ENCODE measurements around the gene KDM2A. TPM values are rescaled to one million over a fixed set of nuclear protein-coding genes. Genes with fewer than 3 reads are reported as not detected.

Gene KDM2A
- polyA plus RNA-seq, 1 donor, result 58.5 TPM

DNA sequence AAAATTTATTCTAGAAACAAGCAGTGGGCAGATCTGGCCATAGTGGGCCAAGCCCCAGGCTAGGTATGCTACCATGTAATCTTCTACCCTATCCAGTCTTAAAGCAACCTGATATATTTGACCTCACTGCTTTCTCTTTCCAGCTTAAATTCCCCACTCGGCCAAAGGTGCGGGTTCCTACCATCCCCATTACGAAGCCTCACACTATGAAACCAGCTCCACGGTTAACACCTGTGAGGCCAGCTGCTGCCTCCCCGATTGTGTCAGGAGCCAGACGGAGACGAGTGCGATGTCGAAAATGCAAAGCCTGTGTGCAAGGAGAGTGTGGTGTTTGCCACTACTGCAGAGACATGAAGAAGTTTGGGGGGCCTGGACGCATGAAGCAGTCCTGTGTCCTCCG is 126.0 kb downstream of the KDM2A start:
- Histone ChIP-seq H3K4me1 (ENCODE audit: control insufficient read depth, insufficient read depth, low read length) (peaks cover 16% of the 10 kb centered on the region), H3K9me3 (ENCODE audit: control insufficient read depth, low read depth, low read length) (no peaks in the 10 kb centered on the region), H3K27ac (ENCODE audit: low read length) (no peak overlapping the region), H3K4me3 (ENCODE audit: low read length) (no peak overlapping the region), H3K27me3 (ENCODE audit: control insufficient read depth, insufficient read depth, low read length) (no peaks in the 10 kb centered on the region), H3K36me3 (ENCODE audit: control insufficient read depth, insufficient read depth, low read length) (peaks cover 64% of the 10 kb centered on the region)
- no peak for DNase-seq
- 100% methylated on average over 5 of the region's 11 CpGs for WGBS (ENCODE audit: insufficient coverage, low lambda C conversion rate)

DNA sequence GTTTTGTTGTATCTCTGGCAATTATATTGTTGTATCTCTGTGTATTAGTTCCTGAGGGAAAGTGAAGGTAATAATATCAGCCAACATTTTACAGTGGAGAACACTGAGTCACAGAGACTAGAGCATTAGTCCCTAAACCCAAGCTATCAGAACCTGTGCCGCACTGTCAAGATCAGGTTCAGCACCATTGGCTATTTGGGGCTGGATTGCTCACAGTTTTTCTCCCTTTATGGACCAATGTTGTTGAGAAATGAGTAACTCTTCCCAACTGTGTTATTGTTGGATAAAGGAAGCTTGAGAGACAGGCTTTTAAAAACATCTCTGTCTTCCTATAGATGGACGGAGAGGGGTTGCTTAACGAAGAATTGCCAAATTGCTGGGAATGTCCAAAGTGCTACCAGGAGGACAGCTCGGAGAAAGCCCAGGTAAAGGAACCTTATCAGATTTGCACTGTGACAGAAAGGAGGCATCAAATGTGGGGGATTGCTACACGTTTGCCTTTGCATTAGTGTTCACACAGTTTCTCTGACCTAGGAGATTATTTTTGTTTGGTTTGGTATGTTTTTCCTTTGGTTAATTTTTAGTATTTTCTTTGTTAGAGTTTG is 129.0 kb downstream of the KDM2A start:
- Histone ChIP-seq H3K27me3 (ENCODE audit: control insufficient read depth, insufficient read depth, low read length) (no peaks in the 10 kb centered on the region), H3K4me1 (ENCODE audit: control insufficient read depth, insufficient read depth, low read length) (no peaks in the 10 kb centered on the region), H3K9me3 (ENCODE audit: control insufficient read depth, low read depth, low read length) (no peaks in the 10 kb centered on the region), H3K27ac (ENCODE audit: low read length) (no peak overlapping the region), H3K36me3 (ENCODE audit: control insufficient read depth, insufficient read depth, low read length) (peaks cover 89% of the 10 kb centered on the region), H3K4me3 (ENCODE audit: low read length) (no peak overlapping the region)
- DNase-seq, result no peak
- WGBS (ENCODE audit: insufficient coverage, low lambda C conversion rate), result 80% methylated on average over 2 of the region's 5 CpGs

- Histone ChIP-seq H3K36me3 (ENCODE audit: control insufficient read depth, insufficient read depth, low read length) (peaks cover 92% of the 10 kb centered on the region), H3K4me1 (ENCODE audit: control insufficient read depth, insufficient read depth, low read length) (no peaks in the 10 kb centered on the region), H3K27me3 (ENCODE audit: control insufficient read depth, insufficient read depth, low read length) (no peaks in the 10 kb centered on the region), H3K9me3 (ENCODE audit: control insufficient read depth, low read depth, low read length) (no peaks in the 10 kb centered on the region), H3K27ac (ENCODE audit: low read length) (no peak overlapping the region), H3K4me3 (ENCODE audit: low read length) (no peak overlapping the region)
- DNase-seq, result no peak
Observed at GRCh38 chr11:67248653-67249052, 129.6 kb downstream of the KDM2A start.

GRCh38 chr11:67250059-67251043 is 131.3 kb downstream of the KDM2A start:
- Histone ChIP-seq H3K36me3 (ENCODE audit: control insufficient read depth, insufficient read depth, low read length) (peaks cover 94% of the 10 kb centered on the region), H3K4me3 (ENCODE audit: low read length) (no peak overlapping the region), H3K27ac (ENCODE audit: low read length) (no peak overlapping the region), H3K27me3 (ENCODE audit: control insufficient read depth, insufficient read depth, low read length) (no peaks in the 10 kb centered on the region), H3K9me3 (ENCODE audit: control insufficient read depth, low read depth, low read length) (no peaks in the 10 kb centered on the region), H3K4me1 (ENCODE audit: control insufficient read depth, insufficient read depth, low read length) (no peaks in the 10 kb centered on the region)
- no peak for DNase-seq
- 90% methylated on average over 2 of the region's 37 CpGs for WGBS (ENCODE audit: insufficient coverage, low lambda C conversion rate)

DNA sequence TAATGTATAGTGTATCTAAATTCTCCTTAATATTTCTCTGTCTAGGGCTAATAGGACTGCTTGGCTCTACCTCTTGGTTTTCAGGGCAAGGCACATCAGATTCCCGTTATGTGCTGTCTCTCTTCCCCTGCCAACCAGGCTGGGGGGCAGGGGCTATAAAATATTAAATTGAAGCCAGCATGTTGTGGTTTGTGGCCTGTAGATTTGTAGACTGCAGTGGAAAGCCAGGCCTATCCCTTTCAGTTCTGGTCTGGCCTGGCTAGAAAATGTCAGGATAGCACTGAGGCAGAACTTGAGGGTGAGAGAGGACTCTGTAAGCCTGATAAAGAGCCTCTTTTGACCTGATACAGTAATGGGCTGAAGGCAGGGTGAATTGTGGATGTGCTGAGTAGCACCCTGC is 132.8 kb downstream of the KDM2A start:
- Histone ChIP-seq H3K27me3 (ENCODE audit: control insufficient read depth, insufficient read depth, low read length) (no peaks in the 10 kb centered on the region), H3K27ac (ENCODE audit: low read length) (no peak overlapping the region), H3K4me1 (ENCODE audit: control insufficient read depth, insufficient read depth, low read length) (no peaks in the 10 kb centered on the region), H3K9me3 (ENCODE audit: control insufficient read depth, low read depth, low read length) (no peaks in the 10 kb centered on the region), H3K4me3 (ENCODE audit: low read length) (no peak overlapping the region), H3K36me3 (ENCODE audit: control insufficient read depth, insufficient read depth, low read length) (peaks cover 97% of the 10 kb centered on the region)
- no peak for DNase-seq
- no CpG with 5 or more reads among the region's 1 CpG for WGBS (ENCODE audit: insufficient coverage, low lambda C conversion rate)

GRCh38 chr11:67252831-67253239 is 133.8 kb downstream of the KDM2A start:
- no peak for DNase-seq
- no peaks in the 10 kb centered on the region for H3K27me3 ChIP-seq (ENCODE audit: control insufficient read depth, insufficient read depth, low read length)
- no peak overlapping the region for H3K4me3 ChIP-seq (ENCODE audit: low read length)
- peaks cover 95% of the 10 kb centered on the region for H3K36me3 ChIP-seq (ENCODE audit: control insufficient read depth, insufficient read depth, low read length)
- no peak overlapping the region for H3K27ac ChIP-seq (ENCODE audit: low read length)
- H3K9me3 ChIP-seq (ENCODE audit: control insufficient read depth, low read depth, low read length), result no peaks in the 10 kb centered on the region
- no CpG with 5 or more reads among the region's 4 CpGs for WGBS (ENCODE audit: insufficient coverage, low lambda C conversion rate)
- no peaks in the 10 kb centered on the region for H3K4me1 ChIP-seq (ENCODE audit: control insufficient read depth, insufficient read depth, low read length)

- H3K27ac ChIP-seq (ENCODE audit: low read length), result no peak overlapping the region
- H3K27me3 ChIP-seq (ENCODE audit: control insufficient read depth, insufficient read depth, low read length), result no peaks in the 10 kb centered on the region
Observed at GRCh38 chr11:67253872-67254624, 135.0 kb downstream of the KDM2A start.

DNA sequence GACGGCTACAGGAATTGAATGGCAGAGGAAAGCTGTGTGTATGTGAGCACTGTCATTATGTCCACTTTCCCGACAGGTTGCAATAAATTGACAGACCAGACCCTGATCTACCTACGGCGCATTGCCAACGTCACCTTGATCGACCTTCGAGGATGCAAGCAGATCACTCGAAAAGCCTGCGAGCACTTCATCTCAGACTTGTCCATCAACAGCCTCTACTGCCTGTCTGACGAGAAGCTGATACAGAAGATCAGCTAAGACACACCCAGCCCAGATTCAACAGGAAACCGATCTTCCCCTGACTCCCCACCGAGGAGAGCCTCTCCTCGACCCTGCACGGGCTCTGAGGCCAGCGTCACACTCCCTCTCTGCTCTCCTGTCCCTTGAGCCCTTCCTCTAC is 135.7 kb downstream of the KDM2A start:
- no peaks in the 10 kb centered on the region for H3K27me3 ChIP-seq (ENCODE audit: control insufficient read depth, insufficient read depth, low read length)
- no peak overlapping the region for H3K27ac ChIP-seq (ENCODE audit: low read length)
- no peaks in the 10 kb centered on the region for H3K4me1 ChIP-seq (ENCODE audit: control insufficient read depth, insufficient read depth, low read length)
- peaks cover 79% of the 10 kb centered on the region for H3K36me3 ChIP-seq (ENCODE audit: control insufficient read depth, insufficient read depth, low read length)
- no peak overlapping the region for H3K4me3 ChIP-seq (ENCODE audit: low read length)
- WGBS (ENCODE audit: insufficient coverage, low lambda C conversion rate), result no CpG with 5 or more reads among the region's 15 CpGs
- DNase-seq, result no peak
- H3K9me3 ChIP-seq (ENCODE audit: control insufficient read depth, low read depth, low read length), result no peaks in the 10 kb centered on the region

More at GRCh38 chr11:67253872-67254624, 135.0 kb downstream of the KDM2A start:
- no peak for DNase-seq
- Histone ChIP-seq H3K4me1 (ENCODE audit: control insufficient read depth, insufficient read depth, low read length) (no peaks in the 10 kb centered on the region), H3K36me3 (ENCODE audit: control insufficient read depth, insufficient read depth, low read length) (peaks cover 86% of the 10 kb centered on the region), H3K9me3 (ENCODE audit: control insufficient read depth, low read depth, low read length) (no peaks in the 10 kb centered on the region), H3K4me3 (ENCODE audit: low read length) (no peak overlapping the region)
- WGBS (ENCODE audit: insufficient coverage, low lambda C conversion rate), result 100% methylated on average over 1 of the region's 14 CpGs

GRCh38 chr11:67255353-67255752 is 136.3 kb downstream of the KDM2A start:
- no peak for DNase-seq
- Histone ChIP-seq H3K9me3 (ENCODE audit: control insufficient read depth, low read depth, low read length) (no peaks in the 10 kb centered on the region), H3K27me3 (ENCODE audit: control insufficient read depth, insufficient read depth, low read length) (no peaks in the 10 kb centered on the region), H3K36me3 (ENCODE audit: control insufficient read depth, insufficient read depth, low read length) (peaks cover 73% of the 10 kb centered on the region), H3K4me1 (ENCODE audit: control insufficient read depth, insufficient read depth, low read length) (no peaks in the 10 kb centered on the region), H3K4me3 (ENCODE audit: low read length) (no peak overlapping the region), H3K27ac (ENCODE audit: low read length) (no peak overlapping the region)
- WGBS (ENCODE audit: insufficient coverage, low lambda C conversion rate), result 60% methylated on average over 1 of the region's 10 CpGs

GRCh38 chr11:67255864-67256263 is 136.8 kb downstream of the KDM2A start:
- no CpG with 5 or more reads among the region's 8 CpGs for WGBS (ENCODE audit: insufficient coverage, low lambda C conversion rate)
- DNase-seq, result no peak
- Histone ChIP-seq H3K36me3 (ENCODE audit: control insufficient read depth, insufficient read depth, low read length) (peaks cover 68% of the 10 kb centered on the region), H3K27me3 (ENCODE audit: control insufficient read depth, insufficient read depth, low read length) (no peaks in the 10 kb centered on the region), H3K9me3 (ENCODE audit: control insufficient read depth, low read depth, low read length) (no peaks in the 10 kb centered on the region), H3K27ac (ENCODE audit: low read length) (no peak overlapping the region), H3K4me1 (ENCODE audit: control insufficient read depth, insufficient read depth, low read length) (no peaks in the 10 kb centered on the region), H3K4me3 (ENCODE audit: low read length) (no peak overlapping the region)
